Measurements from ENCODE around the gene CFLAR. TPM values are rescaled to one million over a fixed set of nuclear protein-coding genes. Genes with fewer than 3 reads are reported as not detected.
A peak's percentile ranks its signal among the peaks of the same experiment; 100 is the strongest.

CFLAR gene
- total RNA-seq, 1 donor from 2014 or later: 103 TPM

DNA sequence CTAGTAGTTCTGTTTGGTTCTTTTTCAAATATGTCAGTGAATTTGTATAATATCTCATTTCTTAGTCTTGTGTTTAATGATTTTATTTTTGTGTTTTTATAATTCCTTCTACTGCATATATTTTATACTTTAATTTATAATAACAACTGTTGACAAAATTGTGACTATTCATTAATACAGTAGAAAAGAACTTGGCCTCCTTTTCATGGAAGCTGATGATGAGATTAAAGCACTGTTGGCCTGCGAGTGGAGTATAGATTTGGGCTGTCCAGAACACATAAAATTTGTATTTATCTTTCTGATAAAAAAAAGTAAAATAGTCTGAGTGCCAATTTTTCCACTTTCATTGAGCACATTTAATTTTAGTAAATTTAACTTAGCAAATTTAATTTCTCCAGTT is 12.1 kb downstream of the CFLAR start:
- H3K4me3 ChIP-seq (ENCODE audit: low read depth, low read length): no peak overlapping the region
- no peak for DNase-seq (ENCODE audit: low read depth)
- TF ChIP-seq, protein P1, sequence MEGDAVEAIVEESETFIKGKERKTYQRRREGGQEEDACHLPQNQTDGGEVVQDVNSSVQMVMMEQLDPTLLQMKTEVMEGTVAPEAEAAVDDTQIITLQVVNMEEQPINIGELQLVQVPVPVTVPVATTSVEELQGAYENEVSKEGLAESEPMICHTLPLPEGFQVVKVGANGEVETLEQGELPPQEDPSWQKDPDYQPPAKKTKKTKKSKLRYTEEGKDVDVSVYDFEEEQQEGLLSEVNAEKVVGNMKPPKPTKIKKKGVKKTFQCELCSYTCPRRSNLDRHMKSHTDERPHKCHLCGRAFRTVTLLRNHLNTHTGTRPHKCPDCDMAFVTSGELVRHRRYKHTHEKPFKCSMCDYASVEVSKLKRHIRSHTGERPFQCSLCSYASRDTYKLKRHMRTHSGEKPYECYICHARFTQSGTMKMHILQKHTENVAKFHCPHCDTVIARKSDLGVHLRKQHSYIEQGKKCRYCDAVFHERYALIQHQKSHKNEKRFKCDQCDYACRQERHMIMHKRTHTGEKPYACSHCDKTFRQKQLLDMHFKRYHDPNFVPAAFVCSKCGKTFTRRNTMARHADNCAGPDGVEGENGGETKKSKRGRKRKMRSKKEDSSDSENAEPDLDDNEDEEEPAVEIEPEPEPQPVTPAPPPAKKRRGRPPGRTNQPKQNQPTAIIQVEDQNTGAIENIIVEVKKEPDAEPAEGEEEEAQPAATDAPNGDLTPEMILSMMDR (conservative IDR thresholded peaks at IDR 0.05; ENCODE audit: low read depth, low read length): no peak

GRCh38 chr2:201128933-201129505 is 13.1 kb downstream of the CFLAR start:
- no peak overlapping the region for H3K4me3 ChIP-seq (ENCODE audit: low read depth, low read length)
- DNase-seq (ENCODE audit: low read depth): peak; percentile 83
- TF ChIP-seq, protein P1 (conservative IDR thresholded peaks at IDR 0.05; ENCODE audit: low read depth, low read length): no peak

GRCh38 chr2:201130524-201131186 is 14.7 kb downstream of the CFLAR start:
- TF ChIP-seq, protein P1 (conservative IDR thresholded peaks at IDR 0.05; ENCODE audit: low read depth, low read length): no peak
- H3K4me3 ChIP-seq (ENCODE audit: low read depth, low read length): no peak overlapping the region
- DNase-seq (ENCODE audit: low read depth): peak; percentile 70

- no peak for DNase-seq (ENCODE audit: low read depth)
These were observed 16.6 kb downstream of the CFLAR start for GRCh38 chr2:201132518-201132917.

GRCh38 chr2:201135386-201135785 is 19.4 kb downstream of the CFLAR start:
- TF ChIP-seq, protein P1 (conservative IDR thresholded peaks at IDR 0.05; ENCODE audit: low read depth, low read length): no peak
- no peak overlapping the region for H3K4me3 ChIP-seq (ENCODE audit: low read depth, low read length)
- DNase-seq (ENCODE audit: low read depth): peak; percentile 85

More at GRCh38 chr2:201132518-201132917, 16.6 kb downstream of the CFLAR start:
- H3K4me3 ChIP-seq (ENCODE audit: low read depth, low read length): no peak overlapping the region
- TF ChIP-seq, protein P1 (conservative IDR thresholded peaks at IDR 0.05; ENCODE audit: low read depth, low read length): no peak

DNA sequence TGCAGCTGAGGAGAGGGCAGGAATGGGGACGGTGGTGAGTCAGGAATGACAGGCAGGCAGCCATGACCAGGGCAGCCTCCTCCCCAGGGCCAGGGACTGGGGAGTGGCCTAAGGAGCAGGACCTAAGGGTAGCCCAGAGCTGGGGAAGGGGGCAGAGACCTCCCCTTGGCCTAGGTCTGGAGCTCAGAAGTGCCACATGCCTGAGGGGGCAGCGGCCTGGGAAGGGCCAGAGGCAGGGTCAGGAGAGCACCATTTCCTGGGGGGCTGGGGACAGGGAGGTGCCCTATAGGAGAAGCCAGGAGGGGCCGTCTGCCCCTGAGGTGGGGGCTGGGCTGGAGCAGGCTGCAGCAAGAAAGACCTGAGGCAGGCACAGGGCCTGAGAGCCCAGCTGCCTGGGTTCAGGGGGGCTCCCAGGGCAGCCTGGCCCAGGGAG is 20.9 kb downstream of the CFLAR start:
- TF ChIP-seq, protein P1 (conservative IDR thresholded peaks at IDR 0.05; ENCODE audit: low read depth, low read length): no peak
- DNase-seq (ENCODE audit: low read depth): no peak
- no peak overlapping the region for H3K4me3 ChIP-seq (ENCODE audit: low read depth, low read length)
